Amniotic stem cell (primary cell): ENCODE measurements around the gene PHLDA3.
"Not testable (repeated sequence)": the region's sequence is repeated elsewhere in the genome, so short reads cannot be mapped to it uniquely, and the experiment has no call there.

Experiments used
- DNase-seq: peaks from one replicate; lab custom pipeline; 2025; lab: John Stamatoyannopoulos, UW

The PHLDA3 gene

DNA sequence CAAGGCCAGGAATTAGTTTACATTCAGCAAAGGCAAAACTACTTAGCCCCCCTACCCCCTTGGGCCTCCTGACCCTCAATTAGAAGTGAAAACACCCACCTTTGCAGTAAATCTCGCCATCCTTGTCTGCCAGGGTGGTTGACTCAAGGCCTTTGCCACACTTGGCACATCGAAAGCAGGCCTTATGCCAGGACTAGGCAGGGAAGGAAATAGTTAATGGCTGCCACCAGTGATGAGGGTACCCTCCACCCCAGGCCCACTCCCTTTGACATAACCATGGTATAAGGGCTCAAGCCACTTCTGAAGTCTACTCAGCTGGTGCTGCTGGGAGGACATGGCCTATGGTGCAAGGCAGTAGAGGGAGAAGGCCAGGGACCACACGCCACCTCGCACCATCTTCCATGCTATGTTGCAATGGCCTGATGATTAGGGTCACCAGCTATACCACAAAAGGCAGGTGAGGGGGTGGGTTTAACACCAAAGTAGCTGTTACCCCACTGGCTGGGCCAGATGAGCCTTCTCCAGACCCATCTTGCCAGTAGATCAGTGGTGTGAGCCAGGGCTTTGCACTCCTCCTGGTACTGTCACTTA, 16.3 kb upstream of the PHLDA3 start:
- DNase-seq, result no peak

- no peak for DNase-seq
These were observed 14.5 kb upstream of the PHLDA3 start for GRCh38 chr1:201483373-201483949.

DNA sequence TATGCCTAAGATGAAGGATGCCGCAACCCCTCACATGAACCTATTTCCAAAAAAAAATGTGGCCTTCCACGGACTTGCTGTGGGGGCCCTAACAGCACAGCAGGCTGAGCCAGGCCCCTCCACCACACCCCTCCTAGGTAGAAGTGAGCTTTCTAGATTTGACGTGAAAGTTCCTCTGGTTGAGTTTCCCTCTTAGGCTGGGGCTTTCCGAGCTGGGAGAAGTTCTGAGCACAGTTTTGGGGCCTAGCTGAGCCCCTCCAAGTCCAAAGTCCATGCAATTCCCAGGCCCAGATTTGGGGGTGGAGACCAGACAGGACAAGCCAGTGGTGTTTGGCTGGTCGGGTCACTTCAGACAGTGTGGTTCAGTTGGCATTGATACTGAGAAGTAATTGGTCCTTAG, 13.8 kb upstream of the PHLDA3 start:
- no peak for DNase-seq

DNA sequence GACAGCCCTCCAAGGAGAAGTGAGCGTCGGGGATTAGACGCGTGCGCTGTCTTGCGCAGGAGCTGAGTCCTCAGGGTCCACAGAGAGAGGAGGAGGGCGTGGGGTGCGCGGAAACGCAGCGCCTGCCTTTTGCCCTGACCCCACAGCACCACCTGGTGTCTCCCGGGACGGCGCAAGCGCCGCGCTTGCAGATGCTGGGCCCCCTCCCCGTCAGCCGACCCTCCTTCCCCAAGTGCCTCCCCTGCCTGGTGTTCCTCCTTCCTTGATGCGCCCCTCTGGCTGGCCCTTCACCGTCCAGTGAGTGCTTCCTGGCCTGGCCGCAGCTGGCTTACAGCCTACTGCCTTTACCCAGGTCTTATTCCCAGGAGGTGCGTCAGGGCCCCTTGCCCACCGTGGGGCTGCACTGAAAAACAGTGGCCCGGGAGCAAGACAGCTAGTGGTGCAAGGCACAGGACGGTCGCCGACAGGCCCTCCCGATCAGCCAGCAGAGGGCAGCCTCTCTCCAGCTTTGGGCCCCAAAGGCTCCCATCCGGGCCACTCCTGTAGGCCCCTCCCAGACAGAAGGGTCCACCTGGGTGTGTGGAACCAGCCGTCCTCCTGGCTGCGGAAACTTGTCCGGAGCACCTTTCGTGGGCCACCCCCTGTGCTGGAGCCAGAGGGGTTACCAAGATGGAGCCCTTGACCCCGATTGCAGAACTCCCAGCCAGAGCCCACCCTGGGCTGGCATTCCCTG, 12.9 kb upstream of the PHLDA3 start:
- no peak for DNase-seq

DNA sequence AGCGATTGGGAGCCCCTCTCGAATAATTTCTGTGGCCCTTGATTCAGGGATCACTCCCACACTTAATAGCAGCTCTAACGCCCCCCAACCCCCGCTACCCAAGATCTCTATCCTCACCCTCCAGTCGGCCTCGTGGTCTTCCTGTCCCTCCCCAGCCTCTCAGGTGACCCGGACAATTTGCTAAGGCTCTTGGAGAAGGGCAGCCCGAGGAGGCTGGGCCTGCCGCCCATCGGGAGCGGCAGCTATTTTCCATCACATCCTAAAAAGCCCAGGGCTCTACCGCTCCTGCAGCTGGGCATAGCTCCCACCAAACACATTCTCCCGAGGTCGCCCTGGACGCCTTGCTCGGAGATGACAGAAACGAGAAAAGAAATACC, 12.0 kb upstream of the PHLDA3 start:
- no peak for DNase-seq

GRCh38 chr1:201480231-201481003, 11.4 kb upstream of the PHLDA3 start:
- no peak for DNase-seq

GRCh38 chr1:201479201-201479730, 10.3 kb upstream of the PHLDA3 start:
- no peak for DNase-seq

- not testable (repeated sequence) for DNase-seq
These were observed 9.7 kb upstream of the PHLDA3 start for GRCh38 chr1:201478666-201479065.

DNA sequence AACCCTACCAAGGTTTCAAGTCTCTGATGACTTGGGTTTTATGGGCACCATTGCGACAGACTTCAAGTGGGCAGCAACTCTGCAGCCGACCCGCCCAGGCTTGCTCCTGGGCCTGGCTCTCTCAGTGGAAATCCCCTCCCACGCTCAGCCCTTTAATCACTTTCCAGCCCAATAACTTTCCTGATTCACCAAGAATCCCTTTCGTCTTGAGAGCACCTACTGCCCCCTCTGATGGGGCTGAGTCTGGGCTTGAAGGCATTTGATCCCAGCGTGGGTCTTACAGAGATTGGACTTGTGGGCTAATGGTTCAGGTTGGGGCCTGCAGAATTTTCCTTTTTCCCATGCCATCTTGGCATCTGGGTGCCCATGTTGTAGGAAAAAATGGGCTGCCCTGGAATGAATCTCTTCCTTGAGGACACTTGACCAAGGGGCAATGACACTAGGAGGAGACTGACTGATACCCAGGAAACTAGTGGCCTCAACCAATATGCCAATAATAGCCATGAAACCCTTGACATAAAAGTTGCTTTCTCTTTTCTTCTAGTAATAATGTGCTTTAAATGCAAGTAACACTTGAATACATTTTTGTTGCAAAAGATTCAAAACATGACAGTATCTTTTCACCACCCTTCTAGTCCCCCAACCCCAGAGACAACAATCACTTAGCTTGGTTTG, 7.8 kb upstream of the PHLDA3 start:
- no peak for DNase-seq

DNA sequence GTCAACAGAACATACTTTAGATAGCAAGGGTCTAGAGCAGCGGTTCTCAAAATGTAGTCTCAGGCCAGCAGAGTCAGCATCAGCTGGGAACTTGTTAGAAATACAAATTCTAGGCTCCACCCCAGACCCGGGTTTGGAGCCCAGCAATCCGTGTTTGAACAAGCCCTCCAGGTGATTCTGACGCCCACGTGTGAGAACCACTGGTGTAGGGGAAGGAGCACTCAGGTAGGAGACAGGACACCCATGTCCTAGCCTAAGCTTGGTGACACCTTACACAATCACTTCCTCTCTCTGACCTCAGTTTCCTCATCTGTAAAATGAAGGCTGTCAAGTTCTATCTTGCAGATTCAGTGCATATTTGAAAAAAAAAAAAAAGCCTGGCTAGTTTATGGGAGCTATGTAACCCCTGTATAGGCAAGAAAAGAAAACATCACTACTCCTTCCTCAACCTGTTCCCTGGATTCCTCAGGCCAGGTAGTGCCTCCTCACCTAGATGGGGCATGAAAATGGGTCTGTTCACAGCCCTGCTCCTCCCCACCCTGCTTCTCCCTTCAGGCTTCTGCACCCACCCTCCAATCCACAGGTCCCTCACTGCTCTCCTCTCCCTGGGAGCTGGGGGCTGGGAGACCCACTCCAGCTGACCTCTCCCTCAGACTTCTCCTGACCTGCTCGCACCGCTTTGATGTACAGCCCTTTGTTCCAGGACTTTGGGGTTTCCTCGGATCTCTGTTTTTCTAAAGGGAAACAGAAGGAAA, 7.1 kb upstream of the PHLDA3 start:
- no peak for DNase-seq

DNA sequence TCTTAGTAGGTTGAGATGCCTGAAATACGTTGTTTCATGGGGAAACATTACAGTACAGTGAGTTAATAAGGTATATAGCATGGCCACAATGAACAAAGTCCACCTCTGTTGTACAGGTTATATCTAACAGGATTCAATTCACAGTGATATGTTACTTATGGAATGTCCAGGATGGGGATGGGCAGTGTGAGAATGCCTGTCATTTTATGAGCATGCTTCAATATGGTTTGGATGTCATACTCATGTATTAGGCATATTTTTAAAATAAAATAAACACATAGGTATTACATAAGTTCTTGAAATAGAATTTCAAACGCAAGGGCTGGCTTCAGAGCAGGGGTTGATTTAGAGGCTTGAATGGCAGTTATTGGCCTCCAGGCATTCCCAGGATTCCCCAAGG, 6.1 kb upstream of the PHLDA3 start:
- DNase-seq, result no peak

GRCh38 chr1:201473296-201473695, 4.3 kb upstream of the PHLDA3 start:
- DNase-seq, result no peak

DNA sequence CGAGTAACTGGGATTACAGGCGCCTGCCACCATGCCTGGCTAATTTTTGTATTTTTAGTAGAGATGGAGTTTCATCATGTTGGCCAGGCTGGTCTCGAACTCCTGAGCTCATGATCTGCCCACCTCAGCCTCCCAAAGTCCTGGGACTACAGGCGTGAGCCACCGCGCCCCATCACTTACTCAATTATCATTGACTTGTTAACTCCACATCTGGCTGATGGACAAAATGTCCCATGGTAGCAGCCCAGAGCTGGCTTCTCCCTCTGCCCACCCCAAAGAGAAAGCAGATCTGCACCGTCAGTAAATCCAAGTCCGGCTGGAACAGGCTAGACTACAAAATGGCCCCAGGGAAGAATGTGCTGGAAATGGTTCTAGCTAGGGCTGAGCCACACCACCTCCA, 3.3 kb upstream of the PHLDA3 start:
- not testable (repeated sequence) for DNase-seq

- peak; percentile 39 for DNase-seq
These were observed 2.8 kb upstream of the PHLDA3 start for GRCh38 chr1:201471772-201472171.

- DNase-seq, result no peak
These were observed 1.6 kb upstream of the PHLDA3 start for GRCh38 chr1:201470581-201470980.

- DNase-seq, result no peak
These were observed 672 bp upstream of the PHLDA3 start for GRCh38 chr1:201469645-201470074.

DNA sequence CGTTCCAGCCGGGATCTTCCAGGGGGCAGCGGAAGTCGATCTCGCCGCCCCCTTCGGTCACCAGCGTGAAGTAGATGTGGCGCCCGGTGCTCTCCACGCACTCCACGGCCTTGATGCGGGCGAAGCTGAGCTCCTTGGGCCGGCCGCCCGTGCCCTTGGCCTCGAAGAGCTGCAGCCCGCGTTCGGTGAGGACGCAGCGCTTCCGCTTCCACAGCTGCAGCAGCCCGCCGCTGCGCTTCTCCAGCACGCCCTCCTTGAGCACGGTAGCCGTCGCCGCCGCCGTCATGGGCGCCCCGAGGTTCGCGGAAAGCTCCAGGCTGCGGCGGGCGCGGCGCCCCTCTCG, 516 bp downstream of the PHLDA3 start:
- no peak for DNase-seq

- DNase-seq, result no peak
These were observed 2.5 kb downstream of the PHLDA3 start for GRCh38 chr1:201466492-201466891.

- DNase-seq, result no peak
These were observed 3.2 kb downstream of the PHLDA3 start for GRCh38 chr1:201465698-201466290.

DNA sequence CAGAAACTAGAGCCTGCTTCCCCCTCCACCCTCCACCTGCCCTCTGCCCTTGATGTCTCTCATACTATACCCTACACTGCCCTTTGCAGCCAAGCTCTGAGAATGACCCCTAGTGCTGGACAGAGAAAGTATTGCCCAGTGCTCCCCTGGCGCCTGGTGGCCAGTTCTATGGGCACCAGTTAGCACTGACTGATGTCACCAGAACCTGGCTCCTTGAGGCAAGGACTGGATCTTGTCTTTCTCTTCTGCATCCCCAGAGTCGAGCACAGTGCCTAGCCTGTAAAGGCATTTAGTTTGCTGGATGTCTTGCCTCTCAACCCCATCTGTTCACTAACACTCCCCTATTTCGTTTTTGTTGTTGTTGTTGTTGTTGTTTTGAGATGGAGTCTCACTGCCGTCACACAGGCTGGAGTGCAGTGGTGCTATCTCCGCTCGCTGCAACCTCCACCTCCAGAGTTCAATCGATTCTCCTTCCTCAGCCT, 5.9 kb downstream of the PHLDA3 start:
- DNase-seq, result no peak
